SK-N-SH treated with all-trans-retinoic acid at 6 μM for 48 hours (cell line): ENCODE data around the gene KLHL26.

Source experiments
- ATAC-seq: fragments of 200-7000 bp; cut with Tn5 transposase; 3 replicates; pipeline ENCODE4 v1.9.1; 2020; ENCODE audit warnings: mild to moderate bottlenecking, moderate library complexity
- ARNTL ChIP-seq: fragments of 450-650 bp; formaldehyde crosslinking; IDR thresholded peaks from 2 replicates; pipeline ENCODE4 v1.5.0; 2020; ENCODE audit warnings: low read depth, mild to moderate bottlenecking, moderate library complexity, borderline replicate concordance
- BACH2 ChIP-seq: fragments of 250-450 bp; sonication (Bioruptor Pico); IDR thresholded peaks from 2 replicates; pipeline ENCODE4 v1.9.0; 2021; ENCODE audit warnings: mild to moderate bottlenecking, borderline replicate concordance
- CSDC2 ChIP-seq: fragments of 250-450 bp; sonication (Bioruptor Pico); IDR thresholded peaks from 2 replicates; pipeline ENCODE4 v1.5.0; 2020; ENCODE audit warnings: mild to moderate bottlenecking, moderate library complexity
- ESRRG ChIP-seq: fragments of 250-450 bp; sonication (Bioruptor Pico); IDR thresholded peaks from 2 replicates; pipeline ENCODE4 v1.6.1; 2021; ENCODE audit warnings: mild to moderate bottlenecking
- GLIS3 ChIP-seq: fragments of 250-450 bp; sonication (Bioruptor Pico); IDR thresholded peaks from 2 replicates; pipeline ENCODE4 v1.5.0; 2020; ENCODE audit warnings: mild to moderate bottlenecking, moderate library complexity
- PPARA ChIP-seq: fragments of 250-450 bp; sonication (Bioruptor Pico); IDR thresholded peaks from 2 replicates; pipeline ENCODE4 v1.5.0; 2020; ENCODE audit warnings: mild to moderate bottlenecking, borderline replicate concordance
- RARB ChIP-seq: fragments of 250-450 bp; sonication (Bioruptor Pico); IDR thresholded peaks from 2 replicates; pipeline ENCODE4 v1.8.0; 2021; ENCODE audit warnings: mild to moderate bottlenecking, moderate library complexity
- SNAI2 ChIP-seq: fragments of 250-450 bp; sonication (Bioruptor Pico); IDR thresholded peaks from 2 replicates; pipeline ENCODE4 v1.5.0; 2020; ENCODE audit warnings: mild to moderate bottlenecking, moderate library complexity
- ZC3H10 ChIP-seq: fragments of 250-450 bp; sonication (Bioruptor Pico); IDR thresholded peaks from 2 replicates; pipeline ENCODE4 v1.5.1; 2021; ENCODE audit warnings: mild to moderate bottlenecking, moderate library complexity
- ZFP3 ChIP-seq: fragments of 250-450 bp; sonication (Bioruptor Pico); IDR thresholded peaks from 2 replicates; pipeline ENCODE4 v1.5.0; 2020; ENCODE audit warnings: mild to moderate bottlenecking, moderate library complexity
- ZFP30 ChIP-seq: fragments of 450-650 bp; formaldehyde crosslinking; IDR thresholded peaks from 2 replicates; pipeline ENCODE4 v1.5.0; 2022; ENCODE audit warnings: mild to moderate bottlenecking, moderate library complexity
- ZNF565 ChIP-seq: fragments of 450-650 bp; formaldehyde crosslinking; conservative IDR thresholded peaks from 2 replicates; pipeline ENCODE4 v1.5.0; 2020; ENCODE audit warnings: low read depth, mild to moderate bottlenecking, moderate library complexity
- ZNF70 ChIP-seq: fragments of 450-650 bp; formaldehyde crosslinking; IDR thresholded peaks from 2 replicates; pipeline ENCODE4 v1.5.0; 2020; ENCODE audit warnings: mild to moderate bottlenecking, moderate library complexity
- ZNF8 ChIP-seq: fragments of 450-650 bp; formaldehyde crosslinking; IDR thresholded peaks from 2 replicates; pipeline ENCODE4 v1.5.0; 2020; ENCODE audit warnings: mild to moderate bottlenecking, moderate library complexity
- TF ChIP-seq, protein P1 (sequence below): fragments of 250-450 bp; sonication (Bioruptor Pico); IDR thresholded peaks from 2 replicates; pipeline ENCODE4 v1.5.1; 2020; ENCODE audit warnings: low read depth, mild to moderate bottlenecking, moderate library complexity
- TF ChIP-seq, protein P2 (sequence below): fragments of 250-450 bp; sonication (Bioruptor Pico); IDR thresholded peaks from 2 replicates; pipeline ENCODE4 v1.8.0; 2020; ENCODE audit warnings: mild to moderate bottlenecking, moderate library complexity, borderline replicate concordance
- TF ChIP-seq, protein P3 (sequence below): fragments of 250-450 bp; sonication (Bioruptor Pico); IDR thresholded peaks from 2 replicates; pipeline ENCODE4 v1.8.0; 2021; ENCODE audit warnings: low read depth, mild to moderate bottlenecking, moderate library complexity, borderline replicate concordance
- TF ChIP-seq, protein P4 (sequence below): fragments of 250-450 bp; sonication (Bioruptor Pico); IDR thresholded peaks from 2 replicates; pipeline ENCODE4 v1.5.1; 2021; ENCODE audit warnings: mild to moderate bottlenecking, moderate library complexity

The KLHL26 gene

DNA sequence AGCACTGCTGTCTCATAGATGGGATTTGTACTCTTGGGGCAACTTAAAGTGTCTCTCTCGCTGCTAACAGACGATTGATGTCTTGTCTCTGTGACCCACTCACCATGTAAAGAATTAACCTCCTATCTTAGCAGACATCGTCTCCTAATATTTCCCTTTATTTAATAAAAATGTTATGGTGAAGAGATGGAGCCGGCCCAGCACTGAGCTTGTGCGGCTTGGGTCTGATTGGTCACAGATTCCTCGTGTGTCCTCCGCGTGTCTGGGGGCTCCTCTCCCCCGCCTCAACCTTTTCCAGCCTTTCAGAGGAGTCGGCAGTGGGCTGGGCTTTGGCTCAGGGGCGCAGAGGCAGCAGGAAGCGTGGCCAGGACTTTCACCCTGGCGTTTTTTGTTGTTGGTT is 33.5 kb downstream of the KLHL26 start:
- TF ChIP-seq GLIS3 (CRISPR knock-in tag), result no peak
- TF ChIP-seq, protein P1, sequence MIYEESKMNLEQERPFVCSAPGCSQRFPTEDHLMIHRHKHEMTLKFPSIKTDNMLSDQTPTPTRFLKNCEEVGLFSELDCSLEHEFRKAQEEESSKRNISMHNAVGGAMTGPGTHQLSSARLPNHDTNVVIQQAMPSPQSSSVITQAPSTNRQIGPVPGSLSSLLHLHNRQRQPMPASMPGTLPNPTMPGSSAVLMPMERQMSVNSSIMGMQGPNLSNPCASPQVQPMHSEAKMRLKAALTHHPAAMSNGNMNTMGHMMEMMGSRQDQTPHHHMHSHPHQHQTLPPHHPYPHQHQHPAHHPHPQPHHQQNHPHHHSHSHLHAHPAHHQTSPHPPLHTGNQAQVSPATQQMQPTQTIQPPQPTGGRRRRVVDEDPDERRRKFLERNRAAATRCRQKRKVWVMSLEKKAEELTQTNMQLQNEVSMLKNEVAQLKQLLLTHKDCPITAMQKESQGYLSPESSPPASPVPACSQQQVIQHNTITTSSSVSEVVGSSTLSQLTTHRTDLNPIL (CRISPR knock-in tag), result no peak
- TF ChIP-seq, protein P2, sequence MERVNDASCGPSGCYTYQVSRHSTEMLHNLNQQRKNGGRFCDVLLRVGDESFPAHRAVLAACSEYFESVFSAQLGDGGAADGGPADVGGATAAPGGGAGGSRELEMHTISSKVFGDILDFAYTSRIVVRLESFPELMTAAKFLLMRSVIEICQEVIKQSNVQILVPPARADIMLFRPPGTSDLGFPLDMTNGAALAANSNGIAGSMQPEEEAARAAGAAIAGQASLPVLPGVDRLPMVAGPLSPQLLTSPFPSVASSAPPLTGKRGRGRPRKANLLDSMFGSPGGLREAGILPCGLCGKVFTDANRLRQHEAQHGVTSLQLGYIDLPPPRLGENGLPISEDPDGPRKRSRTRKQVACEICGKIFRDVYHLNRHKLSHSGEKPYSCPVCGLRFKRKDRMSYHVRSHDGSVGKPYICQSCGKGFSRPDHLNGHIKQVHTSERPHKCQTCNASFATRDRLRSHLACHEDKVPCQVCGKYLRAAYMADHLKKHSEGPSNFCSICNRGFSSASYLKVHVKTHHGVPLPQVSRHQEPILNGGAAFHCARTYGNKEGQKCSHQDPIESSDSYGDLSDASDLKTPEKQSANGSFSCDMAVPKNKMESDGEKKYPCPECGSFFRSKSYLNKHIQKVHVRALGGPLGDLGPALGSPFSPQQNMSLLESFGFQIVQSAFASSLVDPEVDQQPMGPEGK (CRISPR knock-in tag), result no peak
- no peak for TF ChIP-seq ARNTL (CRISPR knock-in tag)
- peak; percentile 78 for TF ChIP-seq ZNF70
- no peak for TF ChIP-seq ESRRG
- TF ChIP-seq, all 23 proteins: peak for 1
- ATAC-seq, result no peak

DNA sequence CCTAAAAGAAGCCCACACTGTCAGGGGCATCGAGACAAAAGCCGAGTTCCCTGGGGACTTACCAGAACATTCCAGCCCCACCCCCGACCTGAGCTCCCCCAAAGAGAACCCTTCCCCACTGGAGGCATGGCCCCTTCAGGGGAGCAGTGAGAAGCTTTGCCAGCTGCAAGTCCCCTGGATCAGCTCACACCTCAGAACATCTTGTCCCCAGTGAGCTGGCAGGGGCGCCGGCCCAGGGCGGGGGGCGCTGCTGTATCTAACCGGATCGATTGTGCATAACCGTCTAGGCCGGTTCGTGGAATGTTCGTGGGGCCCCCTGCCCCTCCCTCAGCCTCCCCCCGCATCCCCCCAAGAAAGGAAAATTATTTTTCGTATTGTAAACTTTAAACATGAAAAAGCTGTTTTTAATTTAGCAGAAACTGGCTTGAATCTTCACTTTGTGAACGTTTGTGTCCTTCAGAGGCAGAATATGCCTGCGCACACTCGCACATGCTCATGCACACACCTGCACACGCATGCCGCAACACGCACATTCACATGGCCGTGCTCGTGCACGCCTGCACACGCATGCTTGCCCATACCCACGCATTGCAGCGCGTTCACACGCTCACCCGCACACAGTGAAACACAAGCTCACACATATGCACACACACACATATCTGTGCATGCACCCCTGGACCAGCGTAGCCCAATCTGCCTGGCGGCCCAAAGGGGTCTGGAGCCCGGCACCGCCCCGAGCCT is 34.6 kb downstream of the KLHL26 start:
- ATAC-seq, result no peak
- TF ChIP-seq ZNF8 (CRISPR knock-in tag) (no peak), ARNTL (CRISPR knock-in tag) (no peak), RARB (CRISPR knock-in tag) (no peak), CSDC2 (CRISPR knock-in tag) (no peak), ZNF565 (CRISPR knock-in tag) (no peak), ESRRG (no peak), PPARA (no peak)
- TF ChIP-seq, protein P1 (CRISPR knock-in tag), result no peak
- TF ChIP-seq, protein P3, sequence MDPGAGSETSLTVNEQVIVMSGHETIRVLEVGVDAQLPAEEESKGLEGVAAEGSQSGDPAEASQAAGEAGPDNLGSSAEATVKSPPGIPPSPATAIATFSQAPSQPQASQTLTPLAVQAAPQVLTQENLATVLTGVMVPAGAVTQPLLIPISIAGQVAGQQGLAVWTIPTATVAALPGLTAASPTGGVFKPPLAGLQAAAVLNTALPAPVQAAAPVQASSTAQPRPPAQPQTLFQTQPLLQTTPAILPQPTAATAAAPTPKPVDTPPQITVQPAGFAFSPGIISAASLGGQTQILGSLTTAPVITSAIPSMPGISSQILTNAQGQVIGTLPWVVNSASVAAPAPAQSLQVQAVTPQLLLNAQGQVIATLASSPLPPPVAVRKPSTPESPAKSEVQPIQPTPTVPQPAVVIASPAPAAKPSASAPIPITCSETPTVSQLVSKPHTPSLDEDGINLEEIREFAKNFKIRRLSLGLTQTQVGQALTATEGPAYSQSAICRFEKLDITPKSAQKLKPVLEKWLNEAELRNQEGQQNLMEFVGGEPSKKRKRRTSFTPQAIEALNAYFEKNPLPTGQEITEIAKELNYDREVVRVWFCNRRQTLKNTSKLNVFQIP (CRISPR knock-in tag), result no peak

DNA sequence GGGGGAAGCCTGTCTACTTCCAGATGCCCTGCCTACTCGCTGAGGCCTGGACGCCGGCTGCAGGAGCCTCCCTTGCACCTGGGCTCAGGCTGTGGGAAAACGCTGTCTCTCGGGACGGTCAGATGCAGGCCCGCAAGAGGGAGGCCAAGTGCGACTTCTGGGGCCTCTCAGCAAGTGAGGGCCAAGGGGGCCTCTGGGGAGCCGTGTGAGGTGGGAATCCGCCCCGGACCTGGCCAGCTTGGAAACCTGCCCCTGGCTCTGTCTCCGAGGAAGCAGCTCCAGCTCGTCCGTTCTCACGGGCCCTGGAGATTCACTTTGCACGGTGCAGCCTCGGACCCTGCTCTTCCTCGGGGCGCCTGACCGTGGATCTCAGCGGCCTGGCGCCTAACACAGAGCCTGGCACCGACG is 35.2 kb downstream of the KLHL26 start:
- ATAC-seq, result no peak
- TF ChIP-seq ZC3H10 (CRISPR knock-in tag) (no peak), GLIS3 (CRISPR knock-in tag) (no peak), BACH2 (CRISPR knock-in tag) (no peak), ZNF8 (CRISPR knock-in tag) (no peak), ZFP3 (CRISPR knock-in tag) (no peak), ZFP30 (CRISPR knock-in tag) (no peak), ARNTL (CRISPR knock-in tag) (no peak), SNAI2 (no peak), PPARA (no peak), RARB (CRISPR knock-in tag) (no peak)
- TF ChIP-seq, protein P4, sequence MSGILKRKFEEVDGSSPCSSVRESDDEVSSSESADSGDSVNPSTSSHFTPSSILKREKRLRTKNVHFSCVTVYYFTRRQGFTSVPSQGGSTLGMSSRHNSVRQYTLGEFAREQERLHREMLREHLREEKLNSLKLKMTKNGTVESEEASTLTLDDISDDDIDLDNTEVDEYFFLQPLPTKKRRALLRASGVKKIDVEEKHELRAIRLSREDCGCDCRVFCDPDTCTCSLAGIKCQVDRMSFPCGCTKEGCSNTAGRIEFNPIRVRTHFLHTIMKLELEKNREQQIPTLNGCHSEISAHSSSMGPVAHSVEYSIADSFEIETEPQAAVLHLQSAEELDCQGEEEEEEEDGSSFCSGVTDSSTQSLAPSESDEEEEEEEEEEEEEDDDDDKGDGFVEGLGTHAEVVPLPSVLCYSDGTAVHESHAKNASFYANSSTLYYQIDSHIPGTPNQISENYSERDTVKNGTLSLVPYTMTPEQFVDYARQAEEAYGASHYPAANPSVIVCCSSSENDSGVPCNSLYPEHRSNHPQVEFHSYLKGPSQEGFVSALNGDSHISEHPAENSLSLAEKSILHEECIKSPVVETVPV (CRISPR knock-in tag), result no peak
- TF ChIP-seq, protein P2 (CRISPR knock-in tag), result no peak
